NB4 (cell line): Measurements from ENCODE around the gene ZNF57.
"Not testable (repeated sequence)": the region's sequence is repeated elsewhere in the genome, so short reads cannot be mapped to it uniquely, and the experiment has no call there.

Source experiments
- DNase-seq: peaks from one replicate; pipeline ENCODE4 v3.0.0; 2010; ENCODE audit warnings: low read depth
- H3K4me3 ChIP-seq: one replicate; pipeline ENCODE4 v1.5.1; 2011; ENCODE audit warnings: mild to moderate bottlenecking, low read depth, low read length, moderate library complexity
- MYC ChIP-seq: IDR thresholded peaks from 2 replicates; pipeline ENCODE4 v1.6.1; 2011; ENCODE audit warnings: low read depth, low read length
- POLR2A ChIP-seq: IDR thresholded peaks from 2 replicates; pipeline ENCODE4 v1.6.1; 2011; ENCODE audit warnings: mild to moderate bottlenecking; ENCODE audit not compliant: insufficient read length; ENCODE audit errors: extremely low read depth
- TF ChIP-seq, protein P1 (sequence below): IDR thresholded peaks from 2 replicates; pipeline ENCODE4 v1.6.1; 2011; ENCODE audit warnings: low read depth, low read length
- TF ChIP-seq, protein P2 (sequence below): IDR thresholded peaks from one replicate; pipeline ENCODE4 v1.5.1; 2012; ENCODE audit warnings: low read depth, low read length

Gene ZNF57

DNA sequence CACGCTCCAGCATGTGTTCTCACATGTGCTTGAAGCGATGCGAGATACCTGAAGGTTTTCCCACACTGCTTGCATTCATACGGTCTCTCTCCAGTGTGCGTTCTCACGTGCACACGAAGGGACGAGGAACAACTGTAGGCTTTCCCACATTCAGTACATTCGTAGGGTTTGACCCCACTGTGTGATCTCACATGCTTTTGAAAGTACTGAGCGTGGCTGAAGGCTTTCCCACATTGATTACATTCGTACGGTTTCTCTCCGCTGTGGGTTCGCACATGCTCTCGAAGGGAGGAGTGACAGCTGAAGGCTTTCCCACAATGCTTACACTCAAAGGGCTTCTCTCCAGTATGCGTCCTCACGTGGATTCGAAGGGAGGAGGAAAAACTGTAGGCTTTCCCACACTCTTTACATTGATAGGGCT, 32.8 kb downstream of the ZNF57 start:
- DNase-seq = no peak
- no peak for TF ChIP-seq POLR2A
- TF ChIP-seq, protein P1, sequence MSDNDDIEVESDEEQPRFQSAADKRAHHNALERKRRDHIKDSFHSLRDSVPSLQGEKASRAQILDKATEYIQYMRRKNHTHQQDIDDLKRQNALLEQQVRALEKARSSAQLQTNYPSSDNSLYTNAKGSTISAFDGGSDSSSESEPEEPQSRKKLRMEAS = no peak
- TF ChIP-seq, protein P2, sequence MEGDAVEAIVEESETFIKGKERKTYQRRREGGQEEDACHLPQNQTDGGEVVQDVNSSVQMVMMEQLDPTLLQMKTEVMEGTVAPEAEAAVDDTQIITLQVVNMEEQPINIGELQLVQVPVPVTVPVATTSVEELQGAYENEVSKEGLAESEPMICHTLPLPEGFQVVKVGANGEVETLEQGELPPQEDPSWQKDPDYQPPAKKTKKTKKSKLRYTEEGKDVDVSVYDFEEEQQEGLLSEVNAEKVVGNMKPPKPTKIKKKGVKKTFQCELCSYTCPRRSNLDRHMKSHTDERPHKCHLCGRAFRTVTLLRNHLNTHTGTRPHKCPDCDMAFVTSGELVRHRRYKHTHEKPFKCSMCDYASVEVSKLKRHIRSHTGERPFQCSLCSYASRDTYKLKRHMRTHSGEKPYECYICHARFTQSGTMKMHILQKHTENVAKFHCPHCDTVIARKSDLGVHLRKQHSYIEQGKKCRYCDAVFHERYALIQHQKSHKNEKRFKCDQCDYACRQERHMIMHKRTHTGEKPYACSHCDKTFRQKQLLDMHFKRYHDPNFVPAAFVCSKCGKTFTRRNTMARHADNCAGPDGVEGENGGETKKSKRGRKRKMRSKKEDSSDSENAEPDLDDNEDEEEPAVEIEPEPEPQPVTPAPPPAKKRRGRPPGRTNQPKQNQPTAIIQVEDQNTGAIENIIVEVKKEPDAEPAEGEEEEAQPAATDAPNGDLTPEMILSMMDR = no peak
- no peak for TF ChIP-seq MYC
- no peak overlapping the region for H3K4me3 ChIP-seq

DNA sequence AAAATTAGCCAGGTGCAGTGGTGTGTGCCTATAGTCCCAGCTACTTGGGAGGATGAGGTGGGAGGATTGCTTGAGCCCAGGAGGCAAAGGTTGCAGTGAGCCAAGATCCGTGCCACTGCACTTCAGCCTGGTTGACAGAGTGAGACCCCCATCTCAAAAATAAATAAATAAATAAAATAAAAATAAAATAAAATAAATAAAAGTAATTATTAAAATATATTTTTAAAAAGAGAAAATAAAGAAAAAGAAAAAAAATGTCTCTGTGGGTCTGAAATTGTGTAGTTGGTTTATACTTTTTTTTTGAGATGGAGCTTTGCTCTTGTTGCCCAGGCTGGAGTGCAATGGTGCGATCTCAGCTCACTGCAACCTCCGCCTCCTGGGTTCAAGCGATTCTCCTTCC, 35.1 kb downstream of the ZNF57 start:
- DNase-seq, H3K4me3 ChIP-seq: not testable (repeated sequence)

DNA sequence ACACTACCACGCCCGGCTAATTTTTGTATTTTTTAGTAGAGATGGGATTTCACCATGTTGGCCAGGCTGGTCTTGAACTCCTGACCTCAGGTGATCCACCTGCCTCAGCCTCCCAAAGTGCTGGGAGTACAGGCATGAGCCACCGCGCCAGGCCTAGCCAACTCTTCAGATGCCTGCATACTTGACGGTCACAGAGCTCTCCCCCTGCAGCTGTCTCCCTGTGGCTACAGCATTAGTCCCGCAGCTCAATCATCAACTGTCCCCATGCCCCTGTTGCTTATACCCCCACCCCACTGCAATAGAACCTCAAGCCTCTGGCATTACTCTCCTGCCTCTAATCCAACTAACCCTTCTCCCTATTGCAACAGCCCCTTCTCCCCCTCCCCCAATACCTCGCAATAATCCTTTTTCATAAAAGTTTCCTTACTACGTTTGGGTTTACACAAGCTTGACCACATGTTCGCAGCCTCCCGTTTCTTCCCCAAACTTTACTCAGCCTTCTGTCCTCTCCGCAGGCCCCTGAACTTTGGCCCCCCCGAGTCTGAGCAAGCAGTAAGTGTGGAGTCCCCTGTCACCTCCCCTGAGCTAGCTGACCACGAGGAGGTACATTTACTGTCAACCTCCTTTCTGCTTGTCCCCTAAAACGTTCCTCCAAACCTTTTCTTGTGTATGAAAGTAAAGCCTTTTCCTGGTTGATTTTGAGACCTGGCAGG, 42.4 kb downstream of the ZNF57 start:
- no peak for TF ChIP-seq MYC
- TF ChIP-seq, protein P2 = no peak
- no peak for TF ChIP-seq POLR2A
- TF ChIP-seq, protein P1 = no peak
- H3K4me3 ChIP-seq = peak overlapping the region; percentile 73
- DNase-seq = peak; percentile 69

DNA sequence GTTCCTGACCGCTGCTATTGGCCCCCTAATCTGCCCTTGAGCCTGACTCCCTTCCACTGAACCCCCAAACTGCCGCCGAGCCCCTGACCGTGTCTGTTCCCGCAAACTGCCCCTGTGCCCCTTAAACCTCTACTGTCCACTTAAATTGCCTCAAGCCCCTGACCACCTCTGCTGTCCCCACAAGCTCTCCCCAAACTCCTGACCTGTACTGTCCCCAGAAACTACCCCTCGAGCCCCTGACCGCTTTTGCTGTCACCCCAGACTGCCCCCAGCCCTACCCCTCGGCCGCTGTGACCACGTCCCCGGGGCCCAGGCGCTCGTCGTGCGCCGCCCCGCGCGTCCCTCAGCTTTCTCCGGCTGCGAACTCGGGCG, 43.7 kb downstream of the ZNF57 start:
- TF ChIP-seq POLR2A (no peak), MYC (no peak)
- TF ChIP-seq, protein P2 = no peak
- TF ChIP-seq, protein P1 = no peak
- peak overlapping the region; percentile 75 for H3K4me3 ChIP-seq

GRCh38 chr19:2944775-2945574, 44.2 kb downstream of the ZNF57 start, which contains the start of gene ZNF77:
Gene ZNF77, minus strand, starts transcription at chr19:2944971. Its CDS starts 131 bp downstream, at chr19:2944840.
- peak; percentile 96 for DNase-seq
- TF ChIP-seq, protein P2 = no peak
- TF ChIP-seq, protein P1 = no peak
- TF ChIP-seq MYC = 0 out of 2 replicates have a peak, but pooled peaks have one; percentile 10
- TF ChIP-seq POLR2A = peak; percentile 27
- H3K4me3 ChIP-seq = peak within 1 kb of the TSS; percentile 75

More for the DNA sequence above, 43.7 kb downstream of the ZNF57 start:
- no peak for DNase-seq

- TF ChIP-seq MYC = no peak
- TF ChIP-seq, protein P2 = no peak
- TF ChIP-seq, protein P1 = no peak
- no peak for TF ChIP-seq POLR2A
- H3K4me3 ChIP-seq = peak overlapping the region; percentile 49
- no peak for DNase-seq
These were observed 45.0 kb downstream of the ZNF57 start for GRCh38 chr19:2945575-2946184.
